ENCODE results near the gene SH2D2A.

DNA sequence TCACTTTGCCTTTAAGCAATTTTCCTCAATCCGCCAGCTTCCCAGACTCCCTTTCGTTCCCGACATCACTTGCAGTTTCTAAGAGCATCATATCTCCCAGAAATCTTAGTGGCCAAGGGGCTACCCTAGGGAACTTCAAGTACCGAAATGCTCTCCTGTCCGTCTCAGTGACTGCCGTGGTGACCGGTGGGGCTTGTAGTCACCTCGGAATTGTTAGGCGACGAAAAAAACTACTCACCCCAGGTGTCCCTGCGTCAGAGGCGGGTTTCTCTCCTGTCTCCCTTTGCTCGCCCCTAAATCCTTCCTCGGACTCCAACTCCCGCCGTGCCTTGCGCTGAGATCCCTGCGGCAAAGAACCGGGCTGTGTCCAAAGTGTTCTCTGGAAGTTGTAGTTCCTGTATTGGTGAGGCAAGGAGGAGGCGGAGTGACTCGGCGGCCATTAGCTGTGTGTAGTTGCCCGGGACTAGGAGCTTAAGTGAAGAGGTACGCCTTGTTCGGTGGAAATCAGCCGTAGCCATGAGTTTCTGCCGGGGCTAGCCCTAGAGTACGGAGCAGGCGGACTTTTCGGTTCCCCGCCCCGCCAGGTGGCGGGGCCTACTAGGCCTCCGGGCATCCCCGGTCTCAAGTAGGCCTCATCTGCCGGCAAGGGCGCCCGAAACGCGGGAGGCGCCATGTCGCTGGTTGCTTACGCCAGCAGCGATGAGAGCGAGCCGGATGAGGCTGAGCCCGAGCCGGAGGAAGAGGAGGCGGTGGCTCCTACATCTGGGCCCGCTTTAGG lies 49.4 kb downstream of the SH2D2A start, which contains the start of gene PRCC:
- peak; percentile 59 for TF ChIP-seq POLR2A (IDR thresholded peaks at IDR 0.05; ENCODE audit: low read depth, low read length)
- no peak for TF ChIP-seq SPI1 (IDR thresholded peaks at IDR 0.05; ENCODE audit: low read depth, low read length)
